HCT116 (cell line): ENCODE results near the gene MED16.

Experiments used
- CTCF ChIP-seq, 3 experiments: fragments of 200-600 bp in 1 of 3; sonication (generic) in 1 of 3; IDR thresholded peaks in 2 of 3; conservative IDR thresholded peaks in 1 of 3; 2 replicates each; pipeline ENCODE4 v1.5.1; 2012 to 2017; ENCODE audit warnings: low read depth in 2 of 3, low read length in 2 of 3, antibody characterized with exemption in 1 of 3, borderline replicate concordance in 1 of 3, control low read depth in 1 of 3, mild to moderate bottlenecking in 1 of 3, mixed read lengths in 1 of 3, mixed run types in 1 of 3, moderate library complexity in 1 of 3; ENCODE audit not compliant: insufficient read depth in 1 of 3
- EZH2 ChIP-seq: fragments of 200-600 bp; sonication (generic); IDR thresholded peaks from 2 replicates; pipeline ENCODE4 v1.6.1; 2017; ENCODE audit warnings: antibody characterized with exemption, mixed run types
- MAX ChIP-seq: IDR thresholded peaks from 2 replicates; pipeline ENCODE4 v1.6.1; 2012

- TF ChIP-seq MAX, result no peak
- TF ChIP-seq EZH2, result no peak
- TF ChIP-seq CTCF (IDR thresholded peaks at IDR 0.05 in 2 of 3, conservative IDR thresholded peaks at IDR 0.05 in 1 of 3; ENCODE audit: borderline replicate concordance in 1 of 3, insufficient read depth in 1 of 3, low read depth in 2 of 3, low read length in 2 of 3), result no peak
These were observed 36.4 kb upstream of the MED16 start for GRCh38 chr19:929203-929890.
